T47D (cell line): Measurements from ENCODE around the gene GALNT2.

ENCODE experiments used
- DNase-seq, 2 experiments: peaks; one replicate each; pipeline versions ENCODE4 v3.0.0 to v3.0.0-alpha.2; 2011 to 2012; ENCODE audit warnings: low read depth in 1 of 2, low spot score in 1 of 2
- JUND ChIP-seq: IDR thresholded peaks from 2 replicates; pipeline ENCODE4 v1.6.1; 2012; ENCODE audit warnings: low read depth
- in situ Hi-C: cut with HindIII; loops from 2 replicates; pipeline ENCODE4 v1.10.0; 2016; ENCODE audit warnings: low sequenced_read_pairs, low pct_unique_long_range_greater_than_20kb

Gene GALNT2

DNA sequence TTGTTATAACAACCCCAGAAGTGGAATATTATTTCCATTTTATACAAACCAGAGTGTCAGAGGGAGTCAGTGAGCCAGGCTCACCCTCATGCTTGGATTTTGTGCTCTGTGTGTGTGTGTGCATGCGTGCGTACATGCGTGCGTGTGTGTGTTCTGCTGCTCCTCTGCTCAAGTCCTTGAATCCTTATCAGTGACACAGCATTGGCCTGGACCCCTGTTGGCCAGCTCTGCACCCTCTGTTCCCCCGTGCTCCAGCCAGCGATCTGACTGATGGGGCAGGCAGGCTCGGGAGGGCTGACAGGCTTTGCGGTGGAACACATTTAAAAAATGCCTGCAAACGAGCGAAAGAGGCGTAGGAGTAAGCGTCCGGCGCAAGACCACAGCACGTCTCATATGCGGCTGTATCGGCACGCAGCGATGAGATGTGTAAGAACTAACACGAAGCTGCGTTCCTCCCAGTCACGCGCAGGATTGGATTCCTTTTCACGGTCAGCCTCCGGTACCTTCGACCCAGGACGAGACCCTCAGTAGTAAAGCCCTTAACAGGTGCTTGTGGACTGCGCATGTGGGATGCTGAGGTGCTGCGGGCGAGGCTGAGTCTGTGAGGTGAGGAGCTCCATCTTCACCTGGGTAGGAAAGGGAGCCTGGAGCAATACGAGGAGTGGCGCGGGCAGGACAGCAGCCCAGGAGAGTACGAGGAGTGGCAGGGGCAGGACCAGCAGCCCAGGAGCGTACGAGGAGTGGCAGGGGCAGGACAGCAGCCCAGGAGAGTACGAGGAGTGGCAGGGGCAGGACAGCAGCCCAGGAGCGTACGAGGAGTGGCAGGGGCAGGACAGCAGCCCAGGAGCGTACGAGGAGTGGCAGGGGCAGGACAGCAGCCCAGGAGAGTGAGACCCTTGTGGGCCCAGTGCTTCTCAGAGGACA, 130.9 kb downstream of the GALNT2 start:
- no peak for DNase-seq
- in situ Hi-C loops = no loop called here
- no peak for TF ChIP-seq JUND

DNA sequence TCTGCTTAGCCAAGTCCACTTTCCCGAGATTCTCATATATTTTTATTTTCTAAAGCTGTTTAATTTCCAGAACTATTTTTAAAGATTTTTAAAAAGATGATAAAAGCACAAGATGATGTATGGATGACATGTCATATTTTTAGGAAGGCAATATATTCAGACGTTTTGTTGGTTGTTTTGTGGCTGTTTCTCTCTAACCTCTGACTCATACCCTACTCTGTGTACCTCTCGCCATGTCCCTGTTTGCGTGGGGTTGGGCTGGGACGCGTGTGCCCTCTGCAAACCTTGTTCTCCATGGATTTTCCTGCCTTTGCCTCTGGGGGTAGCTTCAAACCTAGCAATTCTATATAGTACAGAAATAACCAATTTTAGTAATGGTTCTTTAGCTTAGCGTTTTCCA, 132.0 kb downstream of the GALNT2 start:
- no peak for TF ChIP-seq JUND
- in situ Hi-C loops = no loop called here
- DNase-seq = no peak

DNA sequence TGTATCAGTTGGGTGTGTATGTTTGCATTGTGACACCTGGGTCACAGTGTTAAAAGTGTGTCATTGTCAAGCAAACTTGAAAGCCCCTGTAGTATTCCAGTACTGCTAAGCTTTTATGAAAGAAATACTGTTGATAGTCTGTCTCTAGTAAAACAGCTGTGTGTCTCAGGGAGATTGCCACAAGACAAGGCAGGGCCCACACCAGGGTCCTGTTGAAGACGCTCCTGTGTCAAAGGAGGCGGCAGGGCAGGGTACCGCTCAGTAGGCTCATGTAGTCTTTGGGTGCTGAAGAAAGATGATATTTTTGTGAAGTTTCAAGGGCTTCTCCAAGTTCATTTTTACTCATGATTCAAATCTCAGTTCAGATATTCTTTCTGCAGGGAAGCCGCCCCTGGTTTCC, 132.5 kb downstream of the GALNT2 start:
- in situ Hi-C loops = no loop called here
- no peak for DNase-seq
- TF ChIP-seq JUND = no peak

DNA sequence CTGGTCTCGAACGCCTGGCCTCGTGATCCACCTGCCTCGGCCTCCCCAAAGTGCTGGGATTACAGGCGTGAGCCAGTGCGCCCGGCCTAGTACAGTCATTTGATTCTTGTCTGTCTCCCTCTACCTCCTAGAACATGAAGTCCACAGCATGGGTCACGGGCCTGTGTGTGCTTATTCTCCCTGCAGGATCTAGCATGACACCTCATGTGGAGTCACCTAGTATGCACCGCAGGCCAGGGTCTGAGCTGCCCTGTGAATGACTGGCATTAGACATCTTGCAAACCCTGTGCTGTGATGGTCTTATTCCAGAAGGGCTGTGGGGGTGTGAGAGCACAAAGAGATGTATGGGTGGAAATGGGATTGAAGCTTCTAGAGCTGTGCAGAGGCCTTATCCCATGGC, 133.2 kb downstream of the GALNT2 start:
- no peak for TF ChIP-seq JUND
- in situ Hi-C loops = no loop called here
- DNase-seq = no peak

DNA sequence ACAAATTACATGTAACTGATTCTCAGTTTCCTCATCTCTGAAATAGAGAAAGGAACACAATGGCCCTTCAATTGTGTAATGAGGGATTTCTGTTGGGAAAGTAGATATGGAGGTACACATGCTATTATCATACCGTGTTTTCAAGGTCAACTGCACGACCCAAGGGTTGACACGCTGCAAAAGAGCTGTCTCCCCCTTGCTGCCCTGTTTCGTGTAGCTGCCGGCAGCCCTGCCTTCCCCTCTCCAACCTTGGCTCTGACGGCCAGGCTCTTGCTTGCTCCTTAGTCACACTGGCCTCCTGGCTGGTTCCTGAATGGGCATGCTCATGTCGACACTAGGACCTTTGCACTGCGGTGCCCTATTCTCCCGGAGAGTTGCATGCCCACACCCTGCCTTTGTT, 134.4 kb downstream of the GALNT2 start:
- TF ChIP-seq JUND = no peak
- no peak for DNase-seq
- in situ Hi-C loops = no loop called here

DNA sequence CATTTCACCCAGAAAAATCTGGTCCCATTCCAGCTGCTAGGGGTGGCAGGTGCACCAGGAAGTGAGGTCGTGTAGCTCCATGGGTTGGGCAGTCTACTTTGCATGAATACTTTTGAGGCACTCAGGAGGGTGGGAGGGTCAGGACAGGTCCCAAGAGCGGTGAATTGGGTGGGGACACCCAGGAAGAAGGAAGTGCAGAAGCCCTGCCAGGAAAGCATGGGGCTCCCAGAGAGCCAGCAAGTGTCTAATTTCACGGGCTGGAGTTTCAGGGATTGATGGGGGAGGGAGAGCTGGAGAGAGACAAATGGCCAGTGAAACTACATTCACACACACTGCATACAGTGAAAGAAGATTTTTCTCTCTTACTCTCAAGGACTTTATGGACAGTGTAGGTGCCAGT, 137.8 kb downstream of the GALNT2 start:
- no peak for TF ChIP-seq JUND
- DNase-seq = peak in 1 of 2 experiments; percentile 44
- in situ Hi-C loops = no loop called here

DNA sequence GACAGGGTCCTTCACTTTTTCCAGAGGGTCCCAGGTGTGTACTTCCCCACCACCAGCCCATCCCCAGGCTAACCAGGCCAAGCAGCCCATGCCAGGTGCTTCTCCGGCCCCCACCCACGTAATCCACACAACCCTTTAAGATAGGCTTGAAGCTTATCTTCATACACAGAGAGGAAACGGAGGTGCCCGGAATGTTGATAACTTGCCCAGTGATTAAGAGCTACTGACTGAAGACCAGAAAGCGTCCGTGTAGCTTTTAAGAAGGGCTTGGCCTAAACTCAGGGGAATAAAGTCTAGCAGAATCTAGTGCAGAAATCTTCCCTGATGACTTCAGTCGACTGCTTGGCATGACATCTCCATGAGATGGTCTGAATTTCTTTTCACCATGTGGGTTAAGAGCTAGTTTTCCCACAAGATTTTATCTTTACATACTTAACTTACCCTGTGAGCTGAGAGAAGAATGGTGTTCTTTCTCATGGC, 138.7 kb downstream of the GALNT2 start:
- in situ Hi-C loops = no loop called here
- no peak for TF ChIP-seq JUND
- DNase-seq = peak in 1 of 2 experiments; percentile 23

DNA sequence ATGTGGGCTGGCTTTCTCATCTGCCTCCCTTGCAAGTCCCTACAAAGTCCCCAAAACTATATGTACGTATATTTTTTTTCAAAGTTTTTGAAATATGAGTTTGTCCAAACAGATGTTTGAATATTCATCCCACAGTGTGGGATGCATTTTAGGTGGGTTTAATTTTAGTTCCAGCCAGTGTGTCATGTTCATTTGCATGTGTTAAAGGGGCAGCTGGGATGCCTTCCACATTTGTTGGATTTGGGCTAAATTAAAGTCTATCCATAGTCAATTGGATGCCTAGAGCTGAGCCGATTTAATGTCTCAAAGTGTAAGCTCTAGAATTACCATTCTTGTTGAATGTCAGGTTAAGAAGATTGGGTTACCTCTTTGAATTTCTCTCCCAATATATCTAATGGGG, 139.2 kb downstream of the GALNT2 start:
- no peak for DNase-seq
- in situ Hi-C loops = no loop called here
- TF ChIP-seq JUND = no peak

DNA sequence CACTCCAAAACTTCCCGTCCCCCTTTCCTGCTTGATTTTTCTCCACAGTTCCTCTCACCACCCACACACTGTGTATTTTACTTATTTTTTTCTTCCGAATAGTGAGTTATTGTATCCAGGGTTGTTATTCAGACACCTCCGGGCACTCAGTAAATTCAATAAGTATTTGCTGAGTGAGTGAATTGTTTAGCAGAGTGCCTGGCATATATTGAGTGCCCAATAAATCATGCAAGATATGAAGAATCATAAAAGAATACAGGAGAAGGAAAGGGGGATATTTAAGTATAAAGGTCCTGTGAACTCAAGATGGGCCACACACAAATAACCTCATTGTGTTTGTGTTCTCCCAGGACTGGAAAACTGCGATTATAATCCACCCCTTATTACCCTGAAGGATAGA, 139.9 kb downstream of the GALNT2 start:
- in situ Hi-C loops = no loop called here
- TF ChIP-seq JUND = no peak
- peak; percentile 36 to 75 for DNase-seq

DNA sequence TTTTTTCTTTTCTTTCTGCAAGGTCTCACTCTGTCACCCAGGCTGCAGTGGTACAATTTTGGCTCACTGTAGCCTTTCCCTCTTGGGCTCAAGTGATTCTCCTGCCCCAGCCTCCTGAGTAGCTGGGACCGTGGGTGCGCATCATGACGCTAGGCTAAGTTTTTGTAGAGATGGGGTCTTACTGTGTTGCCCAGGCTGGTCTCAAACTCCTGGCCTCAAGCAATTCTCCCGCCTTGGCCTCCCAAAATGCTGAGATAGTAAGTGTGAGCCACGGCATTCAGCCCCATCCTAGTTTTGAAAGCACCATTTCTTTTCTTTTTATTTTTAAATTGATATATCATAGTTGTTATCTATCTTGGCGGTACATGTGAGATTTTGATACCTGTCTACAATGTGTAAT, 140.6 kb downstream of the GALNT2 start:
- in situ Hi-C loops = no loop called here
- 0 out of 2 replicates have a peak, but pooled peaks have one; percentile 8 for TF ChIP-seq JUND

DNA sequence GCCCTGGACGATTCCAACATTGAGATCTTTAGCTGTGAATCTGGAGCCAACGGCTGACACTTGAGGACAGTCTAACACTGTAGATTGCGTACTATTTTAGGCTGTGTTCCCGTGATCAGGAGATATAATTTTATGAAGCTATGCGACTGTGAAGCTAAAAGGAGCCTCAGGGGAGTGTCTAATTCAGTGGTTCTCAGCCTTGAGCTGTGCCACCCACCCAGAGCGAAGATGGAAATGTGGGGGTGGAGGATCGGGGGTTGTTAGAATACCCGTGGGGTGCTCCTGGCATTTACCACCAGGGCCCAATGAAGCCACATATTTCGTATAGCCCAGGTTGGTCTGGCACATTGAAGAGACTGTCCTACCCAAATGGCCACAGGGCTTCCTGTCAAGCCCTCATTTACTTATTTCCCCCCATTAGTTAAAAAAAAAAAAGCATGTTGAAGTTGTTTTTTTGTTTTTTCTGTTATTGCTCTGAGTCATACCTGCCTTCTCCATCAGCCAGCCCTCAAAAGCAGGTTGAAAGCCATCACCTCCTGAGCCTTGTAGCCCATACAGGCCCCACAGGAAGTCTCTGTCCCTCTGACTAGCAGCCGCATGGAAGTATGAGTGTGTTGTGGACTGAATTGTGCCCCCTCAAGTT, 141.7 kb downstream of the GALNT2 start:
- TF ChIP-seq JUND = no peak

More for the DNA sequence above, 140.6 kb downstream of the GALNT2 start:
- no peak for DNase-seq

DNA sequence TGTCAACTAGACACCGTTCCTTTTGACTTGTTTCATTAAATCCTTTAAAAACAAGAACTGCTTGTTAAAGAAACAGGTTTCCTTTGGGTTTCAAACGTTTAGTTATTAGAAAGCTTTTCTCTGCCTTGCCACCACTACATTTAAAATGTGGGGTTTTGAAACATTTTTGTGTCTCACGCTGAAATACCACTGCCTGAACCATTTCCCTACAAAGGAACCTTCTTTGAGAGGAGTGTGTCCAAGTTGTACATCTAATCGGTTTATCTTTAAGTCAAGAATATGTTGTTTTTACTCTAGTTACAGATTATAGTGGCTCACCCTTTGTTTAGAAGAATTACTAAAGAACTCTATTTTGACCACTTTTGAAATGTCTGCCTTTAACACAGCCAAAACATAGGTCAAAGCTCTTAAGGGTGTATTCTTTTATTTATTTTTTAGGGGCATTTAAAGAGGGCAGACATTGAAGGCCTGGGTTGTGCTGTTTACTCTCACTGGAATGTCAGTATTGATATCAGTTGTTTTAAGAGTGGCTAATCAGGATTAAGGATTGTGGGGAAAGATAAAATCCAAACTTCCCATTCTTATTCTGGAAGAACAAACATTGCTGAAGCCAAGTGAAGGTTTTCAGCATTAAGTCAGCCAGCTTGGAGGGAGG, 143.4 kb downstream of the GALNT2 start:
- TF ChIP-seq JUND = no peak
- peak in 1 of 2 experiments; percentile 14 for DNase-seq
- in situ Hi-C loops = no loop called here

More for the DNA sequence above, 141.7 kb downstream of the GALNT2 start:
- DNase-seq = peak in 1 of 2 experiments; percentile 66
- in situ Hi-C loops = no loop called here

DNA sequence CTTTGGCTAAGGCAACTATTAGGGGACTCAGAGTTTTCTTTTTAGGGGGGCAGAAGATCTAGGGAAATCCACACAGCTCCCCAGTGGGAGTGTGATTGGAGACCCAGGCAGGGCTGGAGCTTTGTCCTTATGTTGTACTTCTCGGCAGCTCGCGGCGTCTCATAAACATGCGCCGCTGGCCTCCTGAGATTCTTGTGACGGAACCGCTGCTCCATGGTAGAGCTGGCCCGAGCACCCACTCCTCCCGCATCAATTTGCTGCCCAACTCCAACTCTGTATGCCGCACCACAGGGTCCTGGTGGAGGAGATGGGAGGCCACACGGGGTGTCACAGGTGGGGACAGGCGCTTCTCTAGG, 143.9 kb downstream of the GALNT2 start:
- no peak for TF ChIP-seq JUND
- in situ Hi-C loops = no loop called here
- DNase-seq = no peak
